ENCODE measurements around the gene MELTF. TPM values are rescaled to one million over a fixed set of nuclear protein-coding genes. Genes with fewer than 3 reads are reported as not detected.

Gene MELTF
- total RNA-seq, 4 donors from 2014 or later: 17.3 to 143 (median 50.7) TPM

- TF ChIP-seq POLR2A (IDR thresholded peaks at IDR 0.05): no peak
- no peak for TF ChIP-seq CTCF (IDR thresholded peaks at IDR 0.05)
- H3K4me1 ChIP-seq: peaks cover 0 to 4% (median 2%) of the 10 kb centered on the region in 4 donors
- no peak overlapping the region for H3K27ac ChIP-seq
- H3K27me3 ChIP-seq: no peaks in the 10 kb centered on the region
- DNase-seq: peak in 1 of 3 donors; percentile 22
- H3K9me3 ChIP-seq: no peaks in the 10 kb centered on the region
- no peaks in the 10 kb centered on the region for H3K36me3 ChIP-seq
- no peak overlapping the region for H3K4me3 ChIP-seq
These were observed 55.0 kb downstream of the MELTF start for GRCh38 chr3:196974661-196975060.

GRCh38 chr3:196971094-196971698, 58.4 kb downstream of the MELTF start:
- no peaks in the 10 kb centered on the region for H3K27me3 ChIP-seq
- peaks cover 0 to 11% (median 0%) of the 10 kb centered on the region in 3 donors for H3K36me3 ChIP-seq
- H3K4me1 ChIP-seq: peaks cover 0 to 22% (median 5%) of the 10 kb centered on the region in 4 donors
- H3K4me3 ChIP-seq: no peak overlapping the region
- DNase-seq: peak in 1 of 3 donors; percentile 44
- H3K27ac ChIP-seq: no peak overlapping the region
- no peak for TF ChIP-seq CTCF (IDR thresholded peaks at IDR 0.05)
- TF ChIP-seq POLR2A (IDR thresholded peaks at IDR 0.05): no peak
- H3K9me3 ChIP-seq: no peaks in the 10 kb centered on the region

- Histone ChIP-seq H3K4me1 (peaks cover 0 to 22% (median 5%) of the 10 kb centered on the region in 4 donors), H3K4me3 (no peak overlapping the region), H3K36me3 (peaks cover 0 to 15% (median 0%) of the 10 kb centered on the region in 3 donors), H3K27ac (no peak overlapping the region), H3K27me3 (no peaks in the 10 kb centered on the region), H3K9me3 (no peaks in the 10 kb centered on the region)
- TF ChIP-seq CTCF (IDR thresholded peaks at IDR 0.05) (no peak), POLR2A (IDR thresholded peaks at IDR 0.05) (no peak)
- no peak for DNase-seq
These were observed 59.0 kb downstream of the MELTF start for GRCh38 chr3:196970547-196971093.

- peaks cover 0 to 22% (median 5%) of the 10 kb centered on the region in 4 donors for H3K4me1 ChIP-seq
- H3K4me3 ChIP-seq: peak overlapping the region; percentile 67 to 92 (median 84)
- TF ChIP-seq POLR2A (IDR thresholded peaks at IDR 0.05): no peak
- TF ChIP-seq CTCF (IDR thresholded peaks at IDR 0.05): peak; percentile 75 to 97 (median 95)
- peak overlapping the region; percentile 65 to 85 (median 78) for H3K27ac ChIP-seq
- H3K36me3 ChIP-seq: peaks cover 0 to 22% (median 0%) of the 10 kb centered on the region in 3 donors
- peak; percentile 39 to 84 (median 77) for DNase-seq
- H3K27me3 ChIP-seq: no peaks in the 10 kb centered on the region
- no peaks in the 10 kb centered on the region for H3K9me3 ChIP-seq
These were observed 59.7 kb downstream of the MELTF start for GRCh38 chr3:196969660-196970546.

- Histone ChIP-seq H3K27me3 (no peaks in the 10 kb centered on the region), H3K9me3 (no peaks in the 10 kb centered on the region), H3K4me3 (peak overlapping the region; percentile 67 to 92 (median 84)), H3K4me1 (peaks cover 0 to 22% (median 5%) of the 10 kb centered on the region in 4 donors), H3K27ac (peak overlapping the region; percentile 65 to 85 (median 78)), H3K36me3 (peaks cover 0 to 25% (median 0%) of the 10 kb centered on the region in 3 donors)
- DNase-seq: peak; percentile 39 to 65 (median 65)
- TF ChIP-seq POLR2A (IDR thresholded peaks at IDR 0.05) (no peak), CTCF (IDR thresholded peaks at IDR 0.05) (no peak)
These were observed 60.4 kb downstream of the MELTF start for GRCh38 chr3:196969134-196969659.

Measured in Peyer's patch (tissue), 4 donors.